ENCODE data around the gene HOXD4.

- TF ChIP-seq, protein P1, sequence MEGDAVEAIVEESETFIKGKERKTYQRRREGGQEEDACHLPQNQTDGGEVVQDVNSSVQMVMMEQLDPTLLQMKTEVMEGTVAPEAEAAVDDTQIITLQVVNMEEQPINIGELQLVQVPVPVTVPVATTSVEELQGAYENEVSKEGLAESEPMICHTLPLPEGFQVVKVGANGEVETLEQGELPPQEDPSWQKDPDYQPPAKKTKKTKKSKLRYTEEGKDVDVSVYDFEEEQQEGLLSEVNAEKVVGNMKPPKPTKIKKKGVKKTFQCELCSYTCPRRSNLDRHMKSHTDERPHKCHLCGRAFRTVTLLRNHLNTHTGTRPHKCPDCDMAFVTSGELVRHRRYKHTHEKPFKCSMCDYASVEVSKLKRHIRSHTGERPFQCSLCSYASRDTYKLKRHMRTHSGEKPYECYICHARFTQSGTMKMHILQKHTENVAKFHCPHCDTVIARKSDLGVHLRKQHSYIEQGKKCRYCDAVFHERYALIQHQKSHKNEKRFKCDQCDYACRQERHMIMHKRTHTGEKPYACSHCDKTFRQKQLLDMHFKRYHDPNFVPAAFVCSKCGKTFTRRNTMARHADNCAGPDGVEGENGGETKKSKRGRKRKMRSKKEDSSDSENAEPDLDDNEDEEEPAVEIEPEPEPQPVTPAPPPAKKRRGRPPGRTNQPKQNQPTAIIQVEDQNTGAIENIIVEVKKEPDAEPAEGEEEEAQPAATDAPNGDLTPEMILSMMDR (IDR thresholded peaks at IDR 0.05): no peak
- TF ChIP-seq POLR2A (IDR thresholded peaks at IDR 0.05) (no peak), EP300 (IDR thresholded peaks at IDR 0.05) (no peak), POLR2AphosphoS5 (IDR thresholded peaks at IDR 0.05) (no peak)
These were observed 27.8 kb upstream of the HOXD4 start for GRCh38 chr2:176123411-176124109.
